Measurements from ENCODE around the gene SYS1.

SYS1 gene

DNA sequence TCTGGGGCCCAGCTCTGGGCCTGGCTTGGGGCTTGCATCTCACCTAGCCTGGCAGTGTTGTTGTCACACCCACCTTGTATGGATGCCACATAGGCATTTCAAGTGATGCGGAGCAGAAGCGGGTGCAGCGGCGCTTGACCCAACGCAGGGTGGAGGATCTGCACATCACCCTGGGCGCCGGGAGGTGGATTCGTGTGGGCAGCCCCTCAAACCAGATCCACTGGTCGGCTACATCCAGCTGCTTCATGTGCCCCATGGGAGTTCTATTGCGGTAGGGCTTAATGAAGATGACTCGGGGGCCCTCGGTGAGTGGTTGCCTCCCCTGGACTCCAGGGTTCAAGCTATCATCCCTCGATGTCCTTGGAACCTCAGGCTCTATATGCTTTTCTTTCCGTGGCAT is 12.0 kb downstream of the SYS1 start:
- Histone ChIP-seq H3K9ac (ENCODE audit: low read depth in 1 of 2, low read length in 2 of 2) (no peak overlapping the region), H3K27ac (ENCODE audit: low read depth in 2 of 2, low read length in 2 of 2) (no peak overlapping the region), H3K27me3 (ENCODE audit: control insufficient read depth in 2 of 2, insufficient read depth in 2 of 2, low read length in 2 of 2) (no peaks in the 10 kb centered on the region), H3K36me3 (ENCODE audit: control insufficient read depth in 2 of 2, insufficient read depth in 2 of 2, low read length in 2 of 2) (no peaks in the 10 kb centered on the region), H3K4me1 (ENCODE audit: control insufficient read depth in 2 of 2, insufficient read depth in 2 of 2, low read length in 2 of 2) (peaks cover 4 to 12% of the 10 kb centered on the region in 2 donors), H3K4me3 (ENCODE audit: low read length in 2 of 2) (no peak overlapping the region), H3K9me3 (ENCODE audit: control insufficient read depth in 2 of 2, low read length in 2 of 2) (no peaks in the 10 kb centered on the region)

- no peaks in the 10 kb centered on the region for H3K36me3 ChIP-seq (ENCODE audit: control insufficient read depth in 2 of 2, insufficient read depth in 2 of 2, low read length in 2 of 2)
- H3K4me3 ChIP-seq (ENCODE audit: low read length in 2 of 2), result no peak overlapping the region
- no peak overlapping the region for H3K9ac ChIP-seq (ENCODE audit: low read depth in 1 of 2, low read length in 2 of 2)
- H3K9me3 ChIP-seq (ENCODE audit: control insufficient read depth in 2 of 2, low read length in 2 of 2), result no peaks in the 10 kb centered on the region
- peaks cover 4 to 10% of the 10 kb centered on the region in 2 donors for H3K4me1 ChIP-seq (ENCODE audit: control insufficient read depth in 2 of 2, insufficient read depth in 2 of 2, low read length in 2 of 2)
- no peaks in the 10 kb centered on the region for H3K27me3 ChIP-seq (ENCODE audit: control insufficient read depth in 2 of 2, insufficient read depth in 2 of 2, low read length in 2 of 2)
- no peak overlapping the region for H3K27ac ChIP-seq (ENCODE audit: low read depth in 2 of 2, low read length in 2 of 2)
Measured at GRCh38 chr20:45377269-45377668, 14.3 kb downstream of the SYS1 start.

- peaks cover 4 to 6% of the 10 kb centered on the region in 2 donors for H3K4me1 ChIP-seq (ENCODE audit: control insufficient read depth in 2 of 2, insufficient read depth in 2 of 2, low read length in 2 of 2)
- H3K9me3 ChIP-seq (ENCODE audit: control insufficient read depth in 2 of 2, low read length in 2 of 2), result no peaks in the 10 kb centered on the region
- no peaks in the 10 kb centered on the region for H3K27me3 ChIP-seq (ENCODE audit: control insufficient read depth in 2 of 2, insufficient read depth in 2 of 2, low read length in 2 of 2)
- no peak within 1 kb of the TSS for H3K4me3 ChIP-seq (ENCODE audit: low read length in 2 of 2)
- H3K36me3 ChIP-seq (ENCODE audit: control insufficient read depth in 2 of 2, insufficient read depth in 2 of 2, low read length in 2 of 2), result no peaks in the 10 kb centered on the region
- no peak within 1 kb of the TSS for H3K9ac ChIP-seq (ENCODE audit: low read depth in 1 of 2, low read length in 2 of 2)
- H3K27ac ChIP-seq (ENCODE audit: low read depth in 2 of 2, low read length in 2 of 2), result no peak within 1 kb of the TSS
Measured at GRCh38 chr20:45378191-45378590, 15.2 kb downstream of the SYS1 start, which contains the start of gene TP53TG5. Gene TP53TG5, minus strand, starts transcription at chr20:45378325. Its CDS starts 89 bp downstream, at chr20:45378236.

- no peaks in the 10 kb centered on the region for H3K36me3 ChIP-seq (ENCODE audit: control insufficient read depth in 2 of 2, insufficient read depth in 2 of 2, low read length in 2 of 2)
- H3K27me3 ChIP-seq (ENCODE audit: control insufficient read depth in 2 of 2, insufficient read depth in 2 of 2, low read length in 2 of 2), result no peaks in the 10 kb centered on the region
- H3K4me1 ChIP-seq (ENCODE audit: control insufficient read depth in 2 of 2, insufficient read depth in 2 of 2, low read length in 2 of 2), result no peaks in the 10 kb centered on the region
- no peak overlapping the region for H3K4me3 ChIP-seq (ENCODE audit: low read length in 2 of 2)
- no peak overlapping the region for H3K27ac ChIP-seq (ENCODE audit: low read depth in 2 of 2, low read length in 2 of 2)
- H3K9me3 ChIP-seq (ENCODE audit: control insufficient read depth in 2 of 2, low read length in 2 of 2), result no peaks in the 10 kb centered on the region
- no peak overlapping the region for H3K9ac ChIP-seq (ENCODE audit: low read depth in 1 of 2, low read length in 2 of 2)
Measured at GRCh38 chr20:45387274-45387673, 24.3 kb downstream of the SYS1 start.

DNA sequence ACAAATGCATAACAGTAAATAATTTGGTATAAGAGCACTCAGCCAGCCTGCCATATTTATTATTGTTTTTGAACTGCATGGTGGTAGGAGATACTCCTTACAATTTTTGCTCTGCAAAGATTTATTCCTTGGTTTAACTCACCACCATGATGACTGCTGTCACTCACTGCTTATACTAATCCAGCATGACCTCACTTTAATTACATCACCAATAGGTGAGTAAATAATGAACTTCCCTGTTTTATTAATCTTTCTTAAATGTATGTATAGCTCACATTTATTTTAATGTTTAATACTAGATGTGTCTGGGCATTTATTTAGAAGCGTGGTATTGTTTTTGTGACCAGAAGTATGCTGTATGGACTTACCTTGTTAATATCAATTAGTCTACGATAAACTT is 28.0 kb downstream of the SYS1 start:
- Histone ChIP-seq H3K36me3 (ENCODE audit: control insufficient read depth in 2 of 2, insufficient read depth in 2 of 2, low read length in 2 of 2) (no peaks in the 10 kb centered on the region), H3K27me3 (ENCODE audit: control insufficient read depth in 2 of 2, insufficient read depth in 2 of 2, low read length in 2 of 2) (no peaks in the 10 kb centered on the region), H3K9ac (ENCODE audit: low read depth in 1 of 2, low read length in 2 of 2) (no peak overlapping the region), H3K27ac (ENCODE audit: low read depth in 2 of 2, low read length in 2 of 2) (no peak overlapping the region), H3K4me1 (ENCODE audit: control insufficient read depth in 2 of 2, insufficient read depth in 2 of 2, low read length in 2 of 2) (no peaks in the 10 kb centered on the region), H3K9me3 (ENCODE audit: control insufficient read depth in 2 of 2, low read length in 2 of 2) (no peaks in the 10 kb centered on the region), H3K4me3 (ENCODE audit: low read length in 2 of 2) (no peak overlapping the region)

DNA sequence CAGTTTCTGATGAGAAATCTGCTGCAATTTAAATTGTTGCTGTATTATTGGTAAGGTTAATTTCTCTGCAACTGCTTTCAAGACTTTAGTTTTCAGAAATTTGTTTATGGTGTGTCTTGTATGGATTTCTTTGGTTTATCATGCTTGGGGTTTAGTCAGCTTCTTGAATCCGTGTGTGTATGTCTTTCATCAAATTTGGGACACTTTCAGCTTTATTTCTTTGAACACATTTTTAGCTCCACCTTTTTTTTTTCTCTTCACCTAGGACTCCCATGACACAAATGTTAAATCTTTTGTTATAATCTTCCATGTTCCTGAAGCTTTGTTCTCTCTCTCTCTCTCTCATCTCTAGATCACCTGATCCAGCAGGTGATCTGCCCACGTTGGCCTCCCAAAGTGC is 28.6 kb downstream of the SYS1 start:
- no peaks in the 10 kb centered on the region for H3K4me1 ChIP-seq (ENCODE audit: control insufficient read depth in 2 of 2, insufficient read depth in 2 of 2, low read length in 2 of 2)
- no peaks in the 10 kb centered on the region for H3K27me3 ChIP-seq (ENCODE audit: control insufficient read depth in 2 of 2, insufficient read depth in 2 of 2, low read length in 2 of 2)
- no peaks in the 10 kb centered on the region for H3K9me3 ChIP-seq (ENCODE audit: control insufficient read depth in 2 of 2, low read length in 2 of 2)
- H3K9ac ChIP-seq (ENCODE audit: low read depth in 1 of 2, low read length in 2 of 2), result no peak overlapping the region
- no peak overlapping the region for H3K27ac ChIP-seq (ENCODE audit: low read depth in 2 of 2, low read length in 2 of 2)
- no peak overlapping the region for H3K4me3 ChIP-seq (ENCODE audit: low read length in 2 of 2)
- no peaks in the 10 kb centered on the region for H3K36me3 ChIP-seq (ENCODE audit: control insufficient read depth in 2 of 2, insufficient read depth in 2 of 2, low read length in 2 of 2)

DNA sequence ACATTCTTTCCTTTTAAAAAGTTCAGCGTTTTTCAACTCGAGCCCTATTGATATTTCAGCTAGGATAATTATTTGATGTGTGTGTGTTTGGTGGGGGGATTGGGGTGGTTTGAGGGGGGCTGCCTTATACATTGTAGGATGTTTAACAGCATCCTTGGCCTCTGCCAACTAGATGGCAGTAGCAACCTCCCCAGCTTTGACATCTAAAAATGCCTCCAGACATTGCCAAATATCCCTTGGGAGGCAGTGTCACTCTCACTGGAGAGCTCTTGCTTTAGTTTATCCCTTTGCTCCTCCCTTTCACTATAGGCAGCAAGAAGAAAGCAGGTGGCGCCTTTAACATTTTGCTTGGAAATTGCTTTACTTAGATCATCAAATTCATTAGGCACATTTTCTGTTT is 29.8 kb downstream of the SYS1 start:
- no peaks in the 10 kb centered on the region for H3K4me1 ChIP-seq (ENCODE audit: control insufficient read depth in 2 of 2, insufficient read depth in 2 of 2, low read length in 2 of 2)
- H3K9me3 ChIP-seq (ENCODE audit: control insufficient read depth in 2 of 2, low read length in 2 of 2), result no peaks in the 10 kb centered on the region
- H3K27ac ChIP-seq (ENCODE audit: low read depth in 2 of 2, low read length in 2 of 2), result no peak overlapping the region
- no peak overlapping the region for H3K4me3 ChIP-seq (ENCODE audit: low read length in 2 of 2)
- H3K27me3 ChIP-seq (ENCODE audit: control insufficient read depth in 2 of 2, insufficient read depth in 2 of 2, low read length in 2 of 2), result no peaks in the 10 kb centered on the region
- H3K36me3 ChIP-seq (ENCODE audit: control insufficient read depth in 2 of 2, insufficient read depth in 2 of 2, low read length in 2 of 2), result no peaks in the 10 kb centered on the region
- no peak overlapping the region for H3K9ac ChIP-seq (ENCODE audit: low read depth in 1 of 2, low read length in 2 of 2)

GRCh38 chr20:45394221-45395113 is 31.5 kb downstream of the SYS1 start:
- no peak overlapping the region for H3K27ac ChIP-seq (ENCODE audit: low read depth in 2 of 2, low read length in 2 of 2)

GRCh38 chr20:45395114-45395415 is 32.1 kb downstream of the SYS1 start:
- no peaks in the 10 kb centered on the region for H3K9me3 ChIP-seq (ENCODE audit: control insufficient read depth in 2 of 2, low read length in 2 of 2)
- no peak overlapping the region for H3K9ac ChIP-seq (ENCODE audit: low read depth in 1 of 2, low read length in 2 of 2)
- H3K27me3 ChIP-seq (ENCODE audit: control insufficient read depth in 2 of 2, insufficient read depth in 2 of 2, low read length in 2 of 2), result no peaks in the 10 kb centered on the region
- H3K36me3 ChIP-seq (ENCODE audit: control insufficient read depth in 2 of 2, insufficient read depth in 2 of 2, low read length in 2 of 2), result no peaks in the 10 kb centered on the region
- H3K4me3 ChIP-seq (ENCODE audit: low read length in 2 of 2), result no peak overlapping the region
- no peaks in the 10 kb centered on the region for H3K4me1 ChIP-seq (ENCODE audit: control insufficient read depth in 2 of 2, insufficient read depth in 2 of 2, low read length in 2 of 2)
- no peak overlapping the region for H3K27ac ChIP-seq (ENCODE audit: low read depth in 2 of 2, low read length in 2 of 2)

More at GRCh38 chr20:45394221-45395113, 31.5 kb downstream of the SYS1 start:
- Histone ChIP-seq H3K4me1 (ENCODE audit: control insufficient read depth in 2 of 2, insufficient read depth in 2 of 2, low read length in 2 of 2) (no peaks in the 10 kb centered on the region), H3K27me3 (ENCODE audit: control insufficient read depth in 2 of 2, insufficient read depth in 2 of 2, low read length in 2 of 2) (no peaks in the 10 kb centered on the region), H3K9ac (ENCODE audit: low read depth in 1 of 2, low read length in 2 of 2) (no peak overlapping the region), H3K36me3 (ENCODE audit: control insufficient read depth in 2 of 2, insufficient read depth in 2 of 2, low read length in 2 of 2) (no peaks in the 10 kb centered on the region), H3K4me3 (ENCODE audit: low read length in 2 of 2) (no peak overlapping the region), H3K9me3 (ENCODE audit: control insufficient read depth in 2 of 2, low read length in 2 of 2) (no peaks in the 10 kb centered on the region)

DNA sequence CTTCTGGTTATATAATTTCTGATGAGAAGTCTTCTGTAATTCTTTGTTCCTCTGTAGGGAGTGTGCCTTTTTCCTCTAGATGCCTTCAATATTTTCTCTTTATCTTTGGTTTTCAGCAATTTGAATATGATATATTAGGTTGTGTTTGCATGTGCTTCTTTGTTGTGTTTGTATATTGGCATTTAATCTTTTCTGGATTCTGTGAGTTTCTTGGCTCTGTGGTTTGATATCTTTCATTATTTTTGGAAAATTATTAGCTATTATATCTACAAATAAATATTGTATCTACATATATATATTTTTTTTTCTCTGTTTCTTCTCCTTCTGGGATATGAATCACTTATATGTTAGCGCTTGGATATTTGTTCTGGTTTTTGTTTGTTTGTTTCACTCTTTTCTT is 36.1 kb downstream of the SYS1 start:
- H3K36me3 ChIP-seq (ENCODE audit: control insufficient read depth in 2 of 2, insufficient read depth in 2 of 2, low read length in 2 of 2), result no peaks in the 10 kb centered on the region
- H3K4me3 ChIP-seq (ENCODE audit: low read length in 2 of 2), result no peak overlapping the region
- no peaks in the 10 kb centered on the region for H3K27me3 ChIP-seq (ENCODE audit: control insufficient read depth in 2 of 2, insufficient read depth in 2 of 2, low read length in 2 of 2)

More for the DNA sequence above, 36.1 kb downstream of the SYS1 start:
- H3K9me3 ChIP-seq (ENCODE audit: control insufficient read depth in 2 of 2, low read length in 2 of 2), result peaks cover 0 to 4% of the 10 kb centered on the region in 2 donors
- no peak overlapping the region for H3K27ac ChIP-seq (ENCODE audit: low read depth in 2 of 2, low read length in 2 of 2)
- H3K9ac ChIP-seq (ENCODE audit: low read depth in 1 of 2, low read length in 2 of 2), result no peak overlapping the region
- no peaks in the 10 kb centered on the region for H3K4me1 ChIP-seq (ENCODE audit: control insufficient read depth in 2 of 2, insufficient read depth in 2 of 2, low read length in 2 of 2)
